IMR-90 (cell line): ENCODE results near the gene DCC. TPM values are rescaled to one million over a fixed set of nuclear protein-coding genes. Genes with fewer than 3 reads are reported as not detected.
A peak's percentile ranks its signal among the peaks of the same experiment; 100 is the strongest.

ENCODE experiments used
- ATAC-seq: fragments of 200-7000 bp; cut with Tn5 transposase; 2 replicates; pipeline ENCODE4 v1.9.1; 2020; ENCODE audit warnings: low read depth, mild to moderate bottlenecking, moderate library complexity
- BruUV-seq: library from RNA; stranded (reverse); fragments of 400-500 nt; replicated peaks from 2 replicates; lab custom pipeline; 2021; lab: Mats Ljungman, UMichigan
- CTCF ChIA-PET: fragments of 300-600 bp; formaldehyde crosslinking; extraction: SDS; loops from one replicate; lab custom pipeline; 2021; ENCODE audit warnings: antibody characterized with exemption; lab: Yijun Ruan, JAX
- POLR2A ChIA-PET: fragments of 300-600 bp; sonication (Branson Sonifier 250); formaldehyde crosslinking; loops from one replicate; lab custom pipeline; 2022; ENCODE audit warnings: antibody characterized with exemption; ENCODE audit not compliant: unreplicated experiment; lab: Charles Lee
- DNase-seq: peaks from one replicate; pipeline ENCODE4 v3.0.0; 2013
- H2AFZ ChIP-seq: replicated peaks from 2 replicates; pipeline ENCODE3; 2013; ENCODE audit warnings: low read length, mild to moderate bottlenecking; ENCODE audit not compliant: poor library complexity
- H2AK5ac ChIP-seq: 2 replicates; pipeline ENCODE4 v1.6.1; 2013; ENCODE audit warnings: low read depth, low read length, inconsistent platforms
- H2AK9ac ChIP-seq: replicated peaks from 2 replicates; pipeline ENCODE3; 2013; ENCODE audit warnings: mild to moderate bottlenecking, low read depth, low read length, moderate library complexity; ENCODE audit not compliant: poor library complexity
- H2BK120ac ChIP-seq: 2 replicates; pipeline ENCODE4 v1.6.1; 2013; ENCODE audit warnings: low read depth, low read length, inconsistent platforms
- H2BK15ac ChIP-seq: 3 replicates; pipeline ENCODE4 v1.6.1; 2013; ENCODE audit warnings: low read depth, low read length, inconsistent platforms
- H2BK20ac ChIP-seq: 2 replicates; pipeline ENCODE4 v1.6.1; 2013; ENCODE audit warnings: low read depth, mild to moderate bottlenecking, inconsistent platforms, low read length, moderate library complexity
- H2BK5ac ChIP-seq: 2 replicates; pipeline ENCODE4 v1.6.1; 2013; ENCODE audit warnings: mild to moderate bottlenecking, low read depth, low read length, inconsistent platforms; ENCODE audit not compliant: poor library complexity, severe bottlenecking
- H3K14ac ChIP-seq: replicated peaks from 2 replicates; pipeline ENCODE4 v1.6.1; 2013; ENCODE audit warnings: low read depth, low read length, inconsistent platforms
- H3K18ac ChIP-seq: 2 replicates; pipeline ENCODE4 v1.6.1; 2013; ENCODE audit warnings: low read depth, low read length, control low read depth
- H3K23ac ChIP-seq: 2 replicates; pipeline ENCODE4 v1.6.1; 2013; ENCODE audit warnings: low read depth, low read length, inconsistent platforms
- H3K27ac ChIP-seq: 2 replicates; pipeline ENCODE4 v1.5.1; 2013; ENCODE audit warnings: mild to moderate bottlenecking, control low read depth, low read length; ENCODE audit not compliant: insufficient read depth
- H3K27me3 ChIP-seq: 2 replicates; pipeline ENCODE4 v1.6.1; 2013; ENCODE audit warnings: low read length; ENCODE audit not compliant: control insufficient read depth, insufficient read depth
- H3K36me3 ChIP-seq: 2 replicates; pipeline ENCODE4 v1.6.1; 2013; ENCODE audit warnings: low read length, mixed read lengths; ENCODE audit not compliant: control insufficient read depth, insufficient read depth
- H3K4ac ChIP-seq: 2 replicates; pipeline ENCODE4 v1.6.1; 2013; ENCODE audit warnings: low read depth, low read length, inconsistent platforms
- H3K4me1 ChIP-seq: 2 replicates; pipeline ENCODE4 v1.6.1; 2013; ENCODE audit warnings: low read length, mixed read lengths; ENCODE audit not compliant: control insufficient read depth, insufficient read depth
- H3K4me2 ChIP-seq: 2 replicates; pipeline ENCODE4 v1.6.1; 2013; ENCODE audit warnings: low read depth, mild to moderate bottlenecking, control low read depth, low read length, moderate library complexity
- H3K4me3 ChIP-seq: 2 replicates; pipeline ENCODE4 v1.5.1; 2013; ENCODE audit warnings: low read depth, mild to moderate bottlenecking, control low read depth, low read length, moderate library complexity; ENCODE audit not compliant: insufficient read depth
- H3K56ac ChIP-seq: 2 replicates; pipeline ENCODE4 v1.6.1; 2013; ENCODE audit warnings: low read length, inconsistent platforms; ENCODE audit not compliant: insufficient read depth; ENCODE audit errors: extremely low read depth
- H3K79me1 ChIP-seq, 2 experiments: 2 replicates each; pipeline ENCODE4 v1.6.1; 2013; ENCODE audit warnings: low read length in 2 of 2, inconsistent platforms in 1 of 2, low read depth in 1 of 2
- H3K9ac ChIP-seq: 2 replicates; pipeline ENCODE4 v1.6.1; 2013; ENCODE audit warnings: low read depth, low read length, control low read depth
- H3K9me1 ChIP-seq: 2 replicates; pipeline ENCODE4 v1.6.1; 2013; ENCODE audit warnings: low read length, inconsistent platforms; ENCODE audit not compliant: insufficient read depth
- H3K9me3 ChIP-seq: 2 replicates; pipeline ENCODE4 v1.6.1; 2013; ENCODE audit warnings: low read length; ENCODE audit not compliant: control insufficient read depth, insufficient read depth
- H4K20me1 ChIP-seq: 2 replicates; pipeline ENCODE4 v1.6.1; 2013; ENCODE audit warnings: low read length, inconsistent platforms; ENCODE audit not compliant: insufficient read depth
- H4K5ac ChIP-seq: 2 replicates; pipeline ENCODE4 v1.6.1; 2013; ENCODE audit warnings: mild to moderate bottlenecking, low read depth, low read length, control low read depth
- H4K8ac ChIP-seq, 2 experiments: 2 replicates each; pipeline ENCODE4 v1.6.1; 2013; ENCODE audit warnings: low read depth in 2 of 2, low read length in 2 of 2, control low read depth in 1 of 2, inconsistent platforms in 1 of 2
- H4K91ac ChIP-seq: 2 replicates; pipeline ENCODE4 v1.6.1; 2013; ENCODE audit warnings: low read depth, low read length, inconsistent platforms; ENCODE audit not compliant: insufficient read depth
- CEBPB ChIP-seq: IDR thresholded peaks from 2 replicates; pipeline ENCODE4 v1.6.1; 2012; ENCODE audit warnings: low read depth, low read length, improper control_type of control experiment
- SMC3 ChIP-seq: fragments of 150-350 bp; IDR thresholded peaks from 2 replicates; pipeline ENCODE4 v1.6.1; 2016; ENCODE audit warnings: low read depth, mild to moderate bottlenecking, antibody characterized with exemption, low read length, moderate library complexity
- WGBS, 2 experiments: methylation state at CpG; one replicate each; pipeline versions ENCODE4 v1.1.5 to v1.1.7; 2013; ENCODE audit warnings: missing lambda C conversion rate in 2 of 2; ENCODE audit not compliant: insufficient read length in 1 of 2; ENCODE audit errors: extremely low coverage in 2 of 2; 5-methylcytosine and 5-hydroxymethylcytosine counted together
- dilution Hi-C: fragments of 300-500 bp; cut with HindIII; formaldehyde crosslinking; loops from one replicate; pipeline ENCODE4 v1.14.3; 2018; ENCODE audit warnings: low sequenced_read_pairs; ENCODE audit not compliant: unreplicated experiment
- in situ Hi-C: fragments of 300-500 bp; cut with MboI; formaldehyde crosslinking; loops from 3 replicates; pipeline ENCODE4 v1.14.3; 2019; ENCODE audit warnings: low sequenced_read_pairs, inconsistent platforms, mixed read lengths
- intact Hi-C: fragments of 100-400 bp; cut with micrococcal nuclease; formaldehyde crosslinking; loops from 2 replicates; pipeline ENCODE4 v1.10.0; 2022
- polyA plus RNA-seq, 3 experiments: library from polyadenylated mRNA; depleted of rRNA; stranded (reverse); fragments of >200 nt; gene quantifications; 2 replicates each; pipeline ENCODE4 v1.2.3, GENCODE V29; 2012; ENCODE audit warnings: low replicate concordance in 1 of 3
- total RNA-seq: library from RNA; depleted of rRNA; stranded (reverse); fragments of >200 nt; gene quantifications from 2 replicates; pipeline ENCODE4 v1.2.3, GENCODE V29; 2012

The DCC gene
- total and polyA plus RNA-seq, 2 of the 4 experiments (the other 2 are of a cell fraction): 0.31 to 0.54 TPM

DNA sequence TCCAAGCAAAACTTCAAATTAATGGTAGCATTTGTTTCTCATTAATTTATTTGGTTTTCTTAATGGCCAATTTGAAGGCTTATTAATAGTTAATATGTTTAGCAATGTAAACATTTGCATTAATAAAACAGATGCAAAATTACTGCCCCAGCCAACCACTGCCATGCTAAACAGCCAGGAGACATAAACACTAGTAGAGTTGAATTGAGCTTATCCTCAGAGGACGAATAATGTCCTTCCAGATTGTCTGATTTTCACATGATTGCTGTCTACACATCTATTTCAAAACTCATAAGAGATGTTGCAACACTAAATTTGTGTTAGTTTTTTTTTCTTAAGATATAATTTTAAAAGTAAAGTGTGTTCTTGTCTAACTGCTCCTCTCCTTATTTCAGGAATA, 128.5 kb downstream of the DCC start:
- ATAC-seq: no peak
- Histone ChIP-seq H3K9me1 (no peaks in the 10 kb centered on the region), H2BK15ac (no peak overlapping the region), H4K5ac (no peak overlapping the region), H2BK5ac (no peak overlapping the region), H4K8ac (no peak overlapping the region), H2AK5ac (no peak overlapping the region), H3K4ac (no peak overlapping the region), H2BK20ac (no peak overlapping the region), H3K14ac (no peak overlapping the region), H4K20me1 (no peaks in the 10 kb centered on the region), H3K36me3 (no peaks in the 10 kb centered on the region), H2AFZ (no peak overlapping the region), H3K4me3 (no peak overlapping the region), H3K9ac (no peak overlapping the region), H3K56ac (no peak overlapping the region), H2BK120ac (no peak overlapping the region), H3K27ac (no peak overlapping the region), H3K27me3 (no peaks in the 10 kb centered on the region), H3K18ac (no peak overlapping the region), H4K91ac (no peak overlapping the region), H3K9me3 (peaks cover 7% of the 10 kb centered on the region), H3K4me1 (no peaks in the 10 kb centered on the region), H3K23ac (no peak overlapping the region), H3K79me1 (no peaks in the 10 kb centered on the region), H2AK9ac (no peak overlapping the region), H3K4me2 (no peak overlapping the region)
- intact Hi-C loops: no loop called here
- ChIA-PET POLR2A (no interaction called here), CTCF (no interaction called here)
- no peak for DNase-seq
- no CpG with 5 or more reads among the region's 1 CpG for WGBS, 2 experiments
- in situ Hi-C loops: no loop called here
- 0 out of 2 replicates have a peak, but pooled peaks have one; percentile 2 for TF ChIP-seq CEBPB
- no peak for TF ChIP-seq SMC3
- BruUV-seq: no TSS peak
- dilution Hi-C loops: no loop called here
